Stimulated activated CD4-positive, alpha-beta T cell treated with anti-CD3 and anti-CD28 coated beads, TNF-alpha, amount 100 ng/mL, for 4 hours (primary cell): ENCODE measurements around the gene GNAQ.
A peak's percentile ranks its signal among the peaks of the same experiment; 100 is the strongest.

Source experiments
- DNase-seq, 3 experiments: peaks; one replicate each; pipeline ENCODE4 v3.0.0-alpha.2; 2020; ENCODE audit warnings: low read depth in 3 of 3

The GNAQ gene

GRCh38 chr9:78031893-78032729, 500 bp upstream of the GNAQ start:
- DNase-seq: peak; percentile 50 to 63 (median 62)

DNA sequence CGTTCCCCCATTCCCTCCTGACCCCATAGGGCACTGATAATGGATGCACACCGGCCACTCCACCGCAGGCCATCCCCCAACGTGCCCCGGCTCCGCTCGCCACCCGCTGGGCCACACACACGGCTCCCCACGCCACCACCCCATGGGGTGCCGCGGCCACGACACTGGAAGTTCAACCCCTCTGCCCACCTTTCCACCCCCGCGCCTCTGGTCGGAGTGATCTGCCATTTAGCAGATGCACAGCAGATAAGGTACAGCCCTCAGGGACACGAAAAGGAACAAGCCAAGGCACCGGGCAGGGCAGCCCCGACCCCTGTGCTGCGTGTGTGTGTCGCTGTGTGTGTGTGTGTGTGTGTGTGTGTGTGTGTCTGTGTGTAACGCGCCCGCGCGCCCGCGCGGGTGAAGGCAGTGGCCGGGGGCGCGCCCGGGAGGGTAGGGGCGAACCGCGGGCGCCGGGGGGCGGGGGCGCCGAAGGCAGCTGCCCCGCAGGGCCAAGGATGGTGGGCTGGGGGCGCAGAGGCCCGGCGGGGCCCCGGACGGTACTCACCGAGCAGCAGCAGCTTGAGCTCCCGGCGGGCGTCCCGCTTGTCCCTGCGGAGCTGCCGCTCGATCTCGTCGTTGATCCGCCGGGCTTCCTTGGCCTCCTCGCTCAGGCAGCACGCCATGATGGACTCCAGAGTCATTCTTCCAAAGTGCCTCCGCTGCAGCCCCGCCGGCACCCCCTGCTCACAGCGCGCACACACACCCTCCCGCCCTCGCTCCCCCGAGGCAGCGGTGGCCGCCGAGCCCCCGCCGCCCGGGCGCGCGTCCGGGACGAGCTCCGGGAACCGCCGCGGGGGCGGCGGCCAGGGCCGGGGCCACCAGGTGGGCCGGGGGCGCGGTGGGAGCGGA, 813 bp downstream of the GNAQ start:
- peak; percentile 36 to 46 (median 38) for DNase-seq

DNA sequence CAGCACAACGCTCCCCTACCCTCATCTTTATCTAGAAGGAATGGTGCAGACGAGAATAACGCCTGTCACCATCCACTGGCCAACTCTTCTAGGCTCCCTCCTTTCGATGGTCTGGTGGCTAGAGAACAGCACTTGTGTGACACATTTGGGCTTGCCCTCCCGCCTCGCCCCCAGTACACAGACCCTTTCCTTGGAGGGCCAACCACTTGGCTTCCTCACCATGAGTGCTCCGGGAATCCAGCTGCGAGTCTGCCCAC, 1.4 kb downstream of the GNAQ start:
- DNase-seq: peak in 1 of 3 experiments; percentile 20

GRCh38 chr9:78029551-78030295, 1.9 kb downstream of the GNAQ start:
- DNase-seq: no peak

GRCh38 chr9:78028926-78029325, 2.7 kb downstream of the GNAQ start:
- no peak for DNase-seq

DNA sequence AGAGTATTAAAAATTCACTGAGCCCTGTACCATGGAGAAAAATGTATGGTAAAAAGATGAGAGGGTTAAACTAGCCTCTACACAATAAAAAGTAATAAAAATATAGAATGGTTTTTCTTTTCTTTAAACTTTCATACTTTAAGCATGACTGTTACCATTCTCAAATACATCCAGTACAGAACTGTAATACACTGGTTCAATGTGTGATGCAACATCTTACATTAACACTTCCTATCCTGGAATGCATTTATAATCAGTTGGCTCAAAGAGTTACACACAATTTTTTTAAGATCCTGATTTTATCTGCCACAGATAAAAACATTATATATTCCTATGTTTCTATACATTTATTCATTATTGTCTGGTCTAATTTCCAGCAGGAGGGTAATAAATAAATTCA, 4.7 kb downstream of the GNAQ start:
- DNase-seq: no peak

DNA sequence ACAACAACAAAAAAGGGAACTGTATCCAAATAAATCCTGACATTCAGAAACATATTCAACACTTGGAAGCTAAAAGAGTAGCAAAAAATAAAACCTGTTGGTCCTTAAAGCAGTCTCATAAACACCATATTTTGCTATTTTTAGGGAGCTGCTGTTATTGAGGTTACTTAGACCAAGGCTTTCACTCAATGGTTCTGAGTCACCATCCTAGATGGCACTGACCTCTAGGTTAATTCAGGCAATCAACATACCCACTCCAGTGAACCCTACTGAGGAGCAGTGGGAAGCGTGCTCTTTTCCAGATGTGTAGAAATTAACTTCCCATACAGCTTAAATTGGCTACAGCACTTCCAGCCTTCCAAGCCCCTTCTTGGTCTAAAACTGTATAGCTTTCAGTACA, 5.2 kb downstream of the GNAQ start:
- no peak for DNase-seq

- no peak for DNase-seq
Observed at GRCh38 chr9:78025186-78025585, 6.4 kb downstream of the GNAQ start.

DNA sequence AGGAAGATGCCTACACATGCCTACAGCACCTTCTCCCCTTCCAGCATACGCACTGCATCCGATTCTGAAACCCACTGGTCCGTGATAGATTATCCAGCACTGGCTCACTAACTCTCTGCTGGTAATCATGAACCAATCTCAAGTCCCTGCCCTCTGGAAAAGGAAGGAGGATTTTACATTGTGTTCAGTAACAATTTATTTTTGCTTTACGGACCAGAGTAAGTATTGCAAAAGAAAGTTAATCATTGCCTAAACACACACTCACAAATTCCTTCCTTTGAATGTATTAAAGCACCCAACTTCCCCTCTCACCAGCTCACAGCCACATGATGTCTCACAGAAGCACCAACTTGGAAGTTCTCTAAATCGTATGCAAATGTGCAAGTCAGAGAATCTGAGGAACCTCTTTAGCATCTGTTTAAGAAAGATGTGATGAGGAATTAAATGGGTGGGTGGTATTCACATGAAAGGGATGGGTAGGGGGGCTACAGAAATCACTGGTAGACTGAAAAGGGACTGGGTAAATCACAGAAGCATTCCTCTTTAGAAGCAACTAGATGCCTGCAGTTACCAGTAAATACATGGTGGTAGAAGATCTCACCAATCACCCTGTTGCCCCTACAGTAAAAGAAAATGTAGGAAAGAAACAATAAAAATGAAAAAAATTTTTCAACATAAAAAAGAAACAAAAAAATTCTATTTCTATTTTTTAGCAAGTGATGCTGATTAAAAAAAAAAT, 8.4 kb downstream of the GNAQ start:
- DNase-seq: no peak

- DNase-seq: no peak
Observed at GRCh38 chr9:78021697-78022096, 9.9 kb downstream of the GNAQ start.

- DNase-seq: no peak
Observed at GRCh38 chr9:78017190-78017693, 14.4 kb downstream of the GNAQ start.

DNA sequence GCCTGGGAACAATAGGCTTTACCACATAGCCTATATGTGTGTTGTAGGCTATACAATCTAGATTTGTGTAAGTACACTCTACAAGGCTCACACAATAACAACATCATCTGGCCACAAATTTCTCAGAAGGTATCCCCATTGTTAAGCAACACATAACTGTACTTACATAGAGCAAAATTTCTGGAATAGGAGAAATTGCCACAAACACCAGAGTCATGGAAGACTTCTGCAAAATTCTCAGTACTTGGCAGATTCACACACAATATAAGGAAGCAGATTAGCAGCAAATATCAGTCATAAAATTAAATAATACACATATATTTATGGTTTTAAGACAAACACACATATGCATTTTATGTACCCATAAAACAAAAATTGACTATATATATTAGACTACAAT, 16.4 kb downstream of the GNAQ start:
- no peak for DNase-seq

DNA sequence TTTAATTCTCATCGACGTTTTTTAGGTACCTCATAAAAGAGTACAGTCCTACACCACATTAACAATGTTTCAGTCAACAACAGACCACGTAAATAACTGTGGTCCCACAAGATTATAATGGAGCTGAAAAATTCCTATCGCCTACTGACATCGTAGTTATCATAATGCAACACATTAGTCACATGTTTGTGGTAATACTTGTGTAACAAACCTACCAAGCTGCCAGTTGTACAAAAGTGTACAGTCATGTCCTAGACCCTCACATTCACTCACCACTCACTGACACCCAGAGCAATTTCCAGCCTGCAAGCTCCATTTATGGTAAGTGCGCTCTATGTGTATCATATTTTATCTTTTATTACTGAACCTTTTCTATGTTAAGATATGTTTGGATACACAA, 16.8 kb downstream of the GNAQ start:
- no peak for DNase-seq

DNA sequence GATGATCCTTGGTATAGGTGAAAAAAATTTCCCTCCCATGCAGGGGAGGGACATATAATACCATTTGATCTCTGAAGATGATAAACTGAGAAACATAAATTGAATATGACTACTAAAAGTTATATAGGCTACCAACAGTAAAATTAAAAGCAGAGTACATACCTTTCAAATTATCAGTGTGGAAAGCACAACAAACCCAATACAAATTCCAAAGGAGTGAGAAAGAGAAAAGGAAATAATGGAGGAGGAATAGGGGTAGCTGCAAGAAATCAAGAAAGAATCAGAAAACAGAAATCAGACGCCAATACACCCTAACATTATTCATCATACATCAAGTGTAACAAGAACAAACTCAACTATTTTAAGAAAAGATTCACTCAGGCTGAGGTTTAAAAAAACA, 17.7 kb downstream of the GNAQ start:
- no peak for DNase-seq

- DNase-seq: no peak
Observed at GRCh38 chr9:78011049-78011448, 20.6 kb downstream of the GNAQ start.

- no peak for DNase-seq
Observed at GRCh38 chr9:78010445-78010844, 21.2 kb downstream of the GNAQ start.

- no peak for DNase-seq
Observed at GRCh38 chr9:78009186-78009585, 22.4 kb downstream of the GNAQ start.

- DNase-seq: no peak
Observed at GRCh38 chr9:78006734-78007133, 24.9 kb downstream of the GNAQ start.

DNA sequence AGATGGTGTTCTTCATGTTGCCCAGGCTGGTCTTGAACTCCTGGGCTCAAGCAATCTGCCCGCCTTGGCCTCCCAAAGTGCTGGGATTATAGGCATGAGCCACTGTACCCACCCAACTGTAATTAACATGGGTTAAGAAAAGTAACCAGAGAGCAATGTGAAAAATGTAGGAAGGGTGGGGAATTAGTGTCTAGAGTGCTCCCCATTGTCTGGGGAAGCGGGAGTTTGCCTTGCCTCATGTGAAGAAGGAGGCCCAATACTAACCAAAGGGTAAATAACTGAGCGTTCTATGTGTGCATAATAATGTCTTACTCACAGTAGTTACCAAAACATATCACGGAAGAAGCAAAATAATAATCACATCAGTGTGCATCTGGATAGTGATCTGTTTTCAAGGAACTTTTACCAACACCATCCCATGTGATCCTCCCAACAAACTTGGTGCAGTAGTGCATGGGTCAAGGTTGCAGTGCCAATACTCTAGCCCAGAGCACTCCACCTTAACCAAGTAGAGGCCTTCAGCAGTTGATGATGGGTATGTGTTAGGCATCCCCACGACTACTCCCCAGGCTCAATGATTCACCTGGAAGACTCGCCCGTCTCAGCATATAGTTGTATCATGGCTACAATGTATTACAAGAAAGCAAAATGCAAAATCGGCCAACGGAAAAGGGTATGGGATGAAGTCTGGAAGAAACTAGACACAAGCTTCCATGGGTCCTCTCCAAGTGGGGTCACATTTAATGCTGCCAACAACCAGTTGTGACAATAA, 26.2 kb downstream of the GNAQ start:
- no peak for DNase-seq

DNA sequence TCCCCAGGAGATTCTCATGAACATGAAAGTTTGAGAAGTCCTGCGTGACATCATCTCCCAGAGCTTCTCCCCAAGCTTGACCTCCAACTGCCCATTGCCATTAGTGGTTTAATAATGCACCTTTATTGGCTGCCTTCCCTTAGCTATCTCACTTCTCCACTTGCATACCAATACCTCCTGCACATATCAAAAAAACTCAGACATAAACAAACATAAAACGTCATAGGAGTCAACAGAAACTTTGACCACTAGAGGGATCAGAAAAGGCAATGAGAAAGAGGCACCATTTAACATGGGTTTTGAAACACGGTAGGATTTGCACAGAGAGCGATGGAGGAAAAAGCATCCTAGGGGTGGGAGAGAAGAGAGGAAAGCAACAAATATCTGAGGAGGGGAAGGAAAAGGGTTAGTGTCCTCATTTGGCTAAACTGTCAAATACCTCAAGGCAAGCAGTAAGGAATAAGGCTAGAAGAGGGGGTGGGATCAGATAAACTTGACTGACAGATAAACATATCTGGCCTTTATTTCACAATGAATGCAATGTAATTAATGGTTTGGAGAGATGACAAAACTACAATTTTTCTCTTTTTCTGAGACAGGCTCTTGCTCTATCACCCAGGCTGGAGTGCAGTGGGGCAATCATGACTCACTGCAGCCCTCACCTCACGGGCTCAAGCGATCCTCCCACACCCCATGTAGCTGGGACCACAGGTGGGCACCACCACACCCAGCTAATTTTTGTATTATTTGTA, 27.0 kb downstream of the GNAQ start:
- no peak for DNase-seq
